GM18499 (cell line): ENCODE results near the gene PLAC1.

Experiments used
- ATAC-seq: cut with Tn5 transposase; IDR thresholded peaks from one replicate; pipeline ENCODE4 v1.9.1; 2021; ENCODE audit warnings: moderate number of reproducible peaks; ENCODE audit not compliant: insufficient read depth, unreplicated experiment

The PLAC1 gene

DNA sequence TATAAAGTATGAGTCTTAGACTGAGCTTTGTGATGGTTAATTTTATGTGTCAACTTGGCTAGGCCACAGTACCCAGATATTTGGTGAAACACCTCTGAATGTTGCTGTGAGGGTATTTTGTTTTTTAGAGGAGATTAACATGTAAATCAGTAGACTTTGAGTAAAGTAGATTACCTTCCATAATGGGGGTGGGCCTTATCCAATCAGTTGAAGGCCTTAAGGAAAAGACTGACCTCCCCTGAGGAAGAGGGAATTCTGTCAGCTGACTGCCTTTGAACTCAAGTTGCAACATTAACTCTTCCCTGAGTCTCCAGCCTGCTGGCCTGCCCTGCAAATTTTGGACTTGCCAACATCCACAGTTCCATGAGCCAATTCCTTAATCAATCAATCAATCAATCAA lies 66.0 kb downstream of the PLAC1 start:
- ATAC-seq: no peak

DNA sequence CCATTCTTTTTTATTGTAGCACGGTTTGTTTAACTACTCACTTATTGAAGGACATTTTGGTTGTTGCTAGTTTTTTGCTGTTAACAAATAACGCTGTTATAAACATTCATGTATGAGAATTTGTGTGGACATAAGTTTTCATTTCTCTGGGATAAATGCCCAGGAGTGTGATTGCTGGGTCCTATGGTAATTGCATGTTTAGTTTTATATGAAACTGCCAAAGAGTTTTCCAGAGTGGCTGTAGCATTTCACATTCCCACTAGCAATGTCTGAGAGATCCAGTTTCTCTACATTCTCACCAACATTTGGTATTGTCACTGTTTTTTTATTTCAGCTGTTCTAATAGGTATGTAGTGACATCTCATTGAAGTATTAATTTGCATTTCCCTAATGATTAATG lies 66.8 kb downstream of the PLAC1 start:
- no peak for ATAC-seq

- ATAC-seq: no peak
Observed at GRCh38 chrX:134588806-134589205, 69.5 kb downstream of the PLAC1 start.

GRCh38 chrX:134580907-134581306 lies 77.4 kb downstream of the PLAC1 start:
- no peak for ATAC-seq

DNA sequence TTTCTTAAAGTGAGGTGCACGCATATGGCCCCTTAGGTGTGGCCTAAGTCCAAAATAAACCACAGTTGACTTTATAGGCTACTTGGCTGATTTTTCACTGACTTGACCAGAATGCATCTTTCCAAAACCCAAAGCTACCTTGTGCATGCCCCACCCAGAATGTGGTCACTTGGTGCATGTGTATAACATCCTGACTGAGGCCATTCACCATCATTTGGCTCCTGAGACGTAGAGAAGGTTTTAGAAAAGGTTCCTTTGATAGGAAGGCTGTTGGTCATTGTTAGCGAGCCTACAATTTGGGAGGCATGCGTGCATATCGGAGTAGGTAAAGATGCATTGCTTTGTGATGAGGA lies 84.6 kb downstream of the PLAC1 start:
- no peak for ATAC-seq

- no peak for ATAC-seq
Observed at GRCh38 chrX:134572816-134573682, 85.2 kb downstream of the PLAC1 start.

DNA sequence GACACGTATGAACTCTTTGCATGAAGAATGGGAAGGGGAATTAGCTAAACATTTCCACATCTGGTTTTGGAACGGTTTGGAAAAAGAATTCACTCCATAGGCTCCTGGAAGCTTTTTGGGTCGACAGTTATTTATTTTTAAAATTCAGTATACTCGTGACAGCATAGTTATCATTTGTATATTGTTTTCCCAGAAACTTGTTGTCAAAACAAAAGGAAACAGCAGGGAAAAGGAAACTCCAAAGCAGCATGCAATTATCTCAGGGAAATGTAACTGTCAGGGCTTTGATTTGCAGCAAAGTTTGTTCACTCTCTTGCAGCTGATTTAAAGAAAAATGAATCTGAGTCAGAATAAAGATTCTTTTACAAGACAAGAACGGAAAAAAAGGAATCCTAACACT lies 86.5 kb downstream of the PLAC1 start:
- no peak for ATAC-seq

DNA sequence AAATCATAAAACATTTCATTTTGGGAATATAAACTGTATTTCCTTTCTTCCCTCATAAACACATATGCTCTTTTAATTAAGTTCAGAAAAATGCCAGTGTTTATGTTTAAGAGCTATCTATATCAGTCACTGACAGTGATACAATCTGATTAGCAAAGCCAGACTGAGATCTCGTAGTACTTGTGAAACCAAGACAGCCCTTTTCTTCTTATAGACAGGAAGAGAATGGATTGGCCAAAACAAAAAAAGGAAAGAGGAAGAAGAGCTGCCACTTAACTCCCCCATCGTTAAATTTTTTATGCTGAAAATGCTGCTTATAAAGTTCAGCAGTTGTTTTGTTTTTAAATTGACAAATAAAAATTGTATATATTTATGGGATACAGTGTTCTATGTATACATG lies 87.4 kb downstream of the PLAC1 start:
- no peak for ATAC-seq

GRCh38 chrX:134570509-134570846 lies 87.8 kb downstream of the PLAC1 start:
- ATAC-seq: no peak

DNA sequence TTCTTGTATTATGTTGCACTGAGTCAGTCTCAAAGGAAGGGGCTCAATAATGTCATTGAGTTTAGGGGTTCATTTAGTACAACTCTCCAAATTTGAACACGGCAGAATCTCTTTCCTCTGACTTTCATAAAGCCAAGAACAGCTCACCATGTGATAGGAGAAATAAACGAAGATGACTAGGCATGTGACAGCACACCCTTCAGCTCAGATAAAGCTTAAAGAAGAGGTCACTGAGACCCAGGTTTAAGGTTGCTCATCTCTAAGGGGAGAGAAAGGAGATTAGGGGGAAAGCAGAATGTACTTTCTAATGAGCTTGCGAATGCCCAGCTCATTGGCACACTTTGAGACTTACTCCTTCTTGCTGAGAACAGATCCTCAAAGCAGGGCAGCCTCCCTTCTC lies 89.0 kb downstream of the PLAC1 start:
- no peak for ATAC-seq

GRCh38 chrX:134568285-134569016 lies 89.8 kb downstream of the PLAC1 start:
- ATAC-seq: no peak

DNA sequence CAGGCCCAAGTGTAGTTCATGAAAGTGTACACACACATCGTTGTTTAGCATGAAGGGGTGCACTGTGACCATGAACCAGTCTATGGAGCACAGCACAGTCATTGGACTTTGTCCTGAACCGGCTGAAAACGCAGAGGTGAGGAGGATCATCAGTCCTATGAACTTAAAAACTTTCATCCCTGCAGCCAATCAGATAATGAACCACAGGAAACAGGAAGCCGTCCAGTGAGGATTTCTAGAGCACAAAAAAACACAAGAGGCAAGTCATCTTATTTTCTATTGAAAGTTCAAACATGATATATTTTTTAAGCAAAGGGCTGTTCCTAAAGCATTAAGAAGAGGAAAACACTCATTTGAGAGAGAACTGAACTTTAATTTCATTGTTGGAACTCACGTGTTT lies 91.8 kb downstream of the PLAC1 start:
- no peak for ATAC-seq

DNA sequence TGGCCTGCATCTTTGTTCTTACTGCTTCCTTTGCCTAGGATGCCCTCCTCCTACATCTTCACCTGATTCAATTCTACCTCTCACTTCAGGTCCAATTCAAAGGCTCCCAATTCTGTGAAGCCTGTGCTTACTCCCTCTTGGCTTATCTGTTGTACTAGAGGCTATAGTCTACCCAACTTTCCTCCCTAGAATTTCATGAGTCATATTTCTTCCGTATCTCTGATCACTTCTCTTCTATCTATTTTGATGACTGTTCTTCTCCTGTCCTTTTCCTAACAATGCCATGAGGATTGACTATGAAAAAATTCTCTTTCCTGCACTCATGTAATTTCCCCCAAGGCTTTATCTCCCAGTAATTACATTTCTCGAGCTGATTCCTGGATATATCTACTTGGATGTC lies 96.3 kb downstream of the PLAC1 start:
- no peak for ATAC-seq

DNA sequence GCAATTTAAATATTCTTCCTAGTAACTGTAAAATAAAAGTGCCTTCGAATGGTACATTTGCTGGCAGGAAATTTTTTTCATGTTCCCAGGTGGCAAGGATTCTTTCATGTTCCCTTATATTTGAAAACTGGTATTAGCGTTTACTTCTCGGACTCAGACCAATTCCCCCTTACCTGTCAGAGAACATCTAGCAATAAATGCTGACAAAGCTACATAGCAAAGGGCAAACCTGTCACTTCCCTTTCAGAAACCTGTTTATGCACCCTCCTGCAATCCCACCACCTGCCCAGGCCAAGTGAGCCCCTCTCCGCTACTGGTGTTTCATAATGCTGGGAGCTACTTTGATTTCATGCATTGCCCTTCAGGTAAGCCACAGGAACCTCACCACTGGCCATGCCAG lies 100.1 kb downstream of the PLAC1 start:
- ATAC-seq: no peak

- no peak for ATAC-seq
Observed at GRCh38 chrX:134554291-134554690, 104.0 kb downstream of the PLAC1 start.

GRCh38 chrX:134552351-134552750 lies 105.9 kb downstream of the PLAC1 start:
- ATAC-seq: no peak

DNA sequence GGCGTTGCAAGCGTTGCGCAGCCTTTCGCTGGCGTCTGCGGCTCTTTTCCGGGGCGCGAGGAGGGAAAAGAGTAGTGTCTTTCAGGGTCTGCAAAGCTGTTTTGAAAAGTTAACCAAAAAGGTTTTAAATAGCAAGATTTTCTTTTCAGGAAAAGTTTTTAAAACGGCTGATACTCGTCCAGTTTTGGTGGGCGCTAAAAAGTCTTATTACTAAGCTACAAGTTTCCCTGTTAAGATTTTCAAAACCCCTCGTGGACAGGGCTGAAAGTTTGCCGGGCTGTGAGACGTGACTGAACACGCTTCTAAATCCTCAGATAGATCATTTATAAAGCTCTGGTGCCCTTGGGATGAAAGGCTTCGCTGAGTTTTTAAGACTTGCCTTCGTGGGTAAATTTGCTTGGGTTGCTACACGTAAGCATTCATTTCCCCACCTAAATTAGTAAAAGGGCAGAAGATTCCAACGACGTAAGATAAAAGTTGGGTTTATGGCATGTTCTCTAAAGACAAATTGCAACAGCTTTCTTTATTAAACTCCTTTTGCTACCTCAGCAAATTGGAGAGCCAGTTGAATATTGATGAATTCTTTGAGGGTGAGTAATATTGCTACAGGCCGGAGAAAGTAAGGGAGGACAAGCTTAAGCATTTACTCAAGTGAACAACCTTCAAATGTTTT lies 106.8 kb downstream of the PLAC1 start:
- ATAC-seq: no peak

DNA sequence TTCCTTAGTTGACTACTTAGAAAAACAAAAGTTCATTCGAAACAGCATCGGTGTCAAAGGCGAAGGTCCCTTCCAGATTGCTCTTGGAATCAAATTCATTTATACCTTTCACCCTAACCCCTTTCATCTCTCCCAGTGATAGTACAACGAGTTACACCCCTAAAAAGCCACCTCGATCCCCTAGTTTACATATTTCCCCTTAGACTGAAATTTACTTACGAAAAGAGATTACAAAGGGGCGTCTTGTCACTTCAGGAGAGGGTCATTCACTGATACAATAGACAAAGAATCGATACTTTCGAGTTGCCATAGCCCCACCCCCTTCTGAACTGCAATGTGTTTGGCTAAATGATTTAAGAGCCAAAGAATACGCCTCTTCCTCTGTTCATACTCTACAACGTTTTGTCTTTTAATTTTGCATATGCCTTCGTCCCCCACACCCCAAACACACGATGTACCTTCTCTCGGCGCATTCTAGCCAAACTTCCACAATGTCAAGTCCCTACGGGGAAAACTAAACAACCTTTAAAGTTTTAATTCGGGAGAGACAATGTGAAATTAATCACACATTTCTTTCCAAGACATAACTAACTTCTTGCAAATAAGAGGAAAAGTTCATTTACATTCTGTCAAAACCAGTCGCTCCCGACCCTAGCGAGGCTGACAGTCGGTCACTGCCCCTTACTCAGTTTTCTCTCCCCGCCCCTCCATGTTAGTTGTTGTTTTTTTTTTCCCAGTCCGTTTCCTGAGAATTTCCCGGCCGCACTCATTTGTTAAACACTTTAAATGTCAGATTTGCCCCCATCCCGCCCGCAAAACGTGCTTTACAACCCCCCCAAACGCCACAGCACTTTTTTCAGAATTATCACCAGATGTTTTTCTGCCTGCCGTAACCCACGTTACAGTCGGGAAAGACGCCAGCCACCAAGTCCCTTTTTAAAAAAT lies 109.7 kb downstream of the PLAC1 start:
- ATAC-seq: no peak

- no peak for ATAC-seq
Observed at GRCh38 chrX:134547047-134547679, 111.1 kb downstream of the PLAC1 start.

- no peak for ATAC-seq
Observed at GRCh38 chrX:134546187-134546586, 112.1 kb downstream of the PLAC1 start.
